T-cell (primary cell): ENCODE data around the gene ANKS1A. TPM values are rescaled to one million over a fixed set of nuclear protein-coding genes. Genes with fewer than 3 reads are reported as not detected.

ENCODE experiments used
- ATAC-seq, 4 experiments: fragments of 200-7000 bp in 3 of 4; fragments of 150-1000 bp in 1 of 4; cut with Tn5 transposase; replicated peaks in 1 of 4; 1 replicate in 3 of 4; 2 replicates in 1 of 4; pipeline ENCODE4 v1.10.0; 2021; ENCODE audit warnings: moderate library complexity in 3 of 4, mild to moderate bottlenecking in 2 of 4, moderate number of reproducible peaks in 1 of 4
- CTCF ChIA-PET, 2 donors: fragments of 300-600 bp; sonication (Branson Sonifier 250); formaldehyde crosslinking; loops; one replicate each; lab custom pipeline; 2022; ENCODE audit warnings: antibody characterized with exemption in 2 of 2; lab: Charles Lee
- POLR2A ChIA-PET, 2 donors: fragments of 300-600 bp; sonication (Branson Sonifier 250); formaldehyde crosslinking; loops; one replicate each; lab custom pipeline; 2022; ENCODE audit warnings: antibody characterized with exemption in 2 of 2; lab: Charles Lee
- DNase-seq, 35 experiments: peaks; one replicate each; pipeline versions ENCODE4 v3.0.0 to v3.0.0-alpha.2; 2013 to 2023
- H3K27ac ChIP-seq: one replicate; pipeline ENCODE4 v1.5.1; 2013; ENCODE audit warnings: low read length
- H3K27me3 ChIP-seq, 2 experiments: replicated peaks in 1 of 2; 1 replicate in 1 of 2; 2 replicates in 1 of 2; pipeline versions ENCODE4 v1.6.1 to v1.7.0; 2013; ENCODE audit warnings: low read length in 1 of 2, mixed read lengths in 1 of 2; ENCODE audit not compliant: control insufficient read depth in 2 of 2, insufficient read depth in 2 of 2; ENCODE audit errors: extremely low read depth in 1 of 2
- H3K36me3 ChIP-seq, 2 donors: 1 replicate in 1 of 2; 2 replicates in 1 of 2; pipeline versions ENCODE4 v1.6.1 to v1.7.0; 2013; ENCODE audit warnings: low read length in 1 of 2; ENCODE audit not compliant: control insufficient read depth in 2 of 2, insufficient read depth in 1 of 2; ENCODE audit errors: extremely low read depth in 1 of 2
- H3K4me1 ChIP-seq, 2 experiments: 1 replicate in 1 of 2; 2 replicates in 1 of 2; pipeline versions ENCODE4 v1.6.1 to v1.7.0; 2013; ENCODE audit warnings: low read length in 2 of 2, mixed read lengths in 1 of 2; ENCODE audit not compliant: insufficient read depth in 2 of 2, control insufficient read depth in 1 of 2; ENCODE audit errors: extremely low read depth in 1 of 2
- H3K4me3 ChIP-seq, 2 donors: 1 replicate in 1 of 2; 2 replicates in 1 of 2; pipeline versions ENCODE4 v1.5.1 to v1.7.0; 2013; ENCODE audit warnings: mild to moderate bottlenecking in 2 of 2, low read length in 1 of 2, moderate library complexity in 1 of 2; ENCODE audit not compliant: control insufficient read depth in 1 of 2; ENCODE audit errors: extremely low read depth in 1 of 2
- H3K9me3 ChIP-seq: 2 replicates; pipeline ENCODE4 v1.7.0; 2013
- H3K27ac Mint-ChIP-seq, 2 donors: one replicate each; pipeline ENCODE4 v1.8.0; 2020 to 2021; ENCODE audit warnings: mild to moderate bottlenecking in 2 of 2, mixed read lengths in 2 of 2
- H3K27me3 Mint-ChIP-seq, 2 donors: one replicate each; pipeline ENCODE4 v1.8.0; 2021 to 2022; ENCODE audit warnings: mixed read lengths in 2 of 2
- H3K36me3 Mint-ChIP-seq: one replicate; pipeline ENCODE4 v1.8.0; 2021; ENCODE audit warnings: mixed read lengths
- H3K4me1 Mint-ChIP-seq, 3 donors: one replicate each; pipeline ENCODE4 v1.8.0; 2020 to 2022; ENCODE audit warnings: mixed read lengths in 3 of 3, mild to moderate bottlenecking in 1 of 3
- H3K4me3 Mint-ChIP-seq, 3 donors: one replicate each; pipeline ENCODE4 v1.8.0; 2020 to 2022; ENCODE audit warnings: mild to moderate bottlenecking in 3 of 3, mixed read lengths in 3 of 3, moderate library complexity in 3 of 3
- H3K9me3 Mint-ChIP-seq, 3 donors: one replicate each; pipeline ENCODE4 v1.8.0; 2020 to 2022; ENCODE audit warnings: mixed read lengths in 3 of 3
- WGBS: methylation state at CpG from one replicate; pipeline ENCODE4 v1.1.5; 2013; ENCODE audit warnings: missing lambda C conversion rate; ENCODE audit not compliant: insufficient coverage; 5-methylcytosine and 5-hydroxymethylcytosine counted together
- total RNA-seq, 35 experiments: library from RNA in 6 of 35; stranded (reverse) in 6 of 35; fragments of 120-200 nt in 1 of 35; gene quantifications; one replicate each; pipeline versions ENCODE4 v1.2.1 to v1.2.4 and lab custom pipeline; 2013 to 2026

The ANKS1A gene
- total RNA-seq, 5 donors from 2014 or later (not counting 1 experiment from before 2014, with no cell fraction given): 11.1 to 14.4 (median 11.7) TPM

GRCh38 chr6:34855463-34855862 lies 33.6 kb upstream of the ANKS1A start:
- no peak for ATAC-seq
- 87% methylated on average over 3 of the region's 7 CpGs for WGBS

GRCh38 chr6:34858681-34859080 lies 30.4 kb upstream of the ANKS1A start:
- Histone ChIP-seq H3K27ac (no peak overlapping the region), H3K4me3 (no peak overlapping the region), H3K9me3 (no peaks in the 10 kb centered on the region), H3K27me3 (no peaks in the 10 kb centered on the region), H3K4me1 (no peaks in the 10 kb centered on the region), H3K36me3 (peaks cover 8 to 55% of the 10 kb centered on the region in 2 donors)
- CTCF ChIA-PET: no interaction called here
- Mint-ChIP-seq H3K36me3 (peaks cover 52% of the 10 kb centered on the region), H3K9me3 (no peaks in the 10 kb centered on the region), H3K27me3 (no peaks in the 10 kb centered on the region), H3K4me1 (no peaks in the 10 kb centered on the region), H3K27ac (no peak overlapping the region), H3K4me3 (no peak overlapping the region)
- POLR2A ChIA-PET: interaction anchor here in 1 of 2 donors (1.1 kb wide), 1 partner anchor 121 kb away, joined by 3 read pairs; no protein-coding TSS in a partner anchor
- ATAC-seq: no peak
- 97% methylated on average over 6 of the region's 7 CpGs for WGBS
- no peak for DNase-seq

More at GRCh38 chr6:34855463-34855862, 33.6 kb upstream of the ANKS1A start:
- POLR2A ChIA-PET: no interaction called here
- Mint-ChIP-seq H3K27me3 (no peaks in the 10 kb centered on the region), H3K27ac (no peak overlapping the region), H3K36me3 (peaks cover 65% of the 10 kb centered on the region), H3K4me3 (no peak overlapping the region), H3K4me1 (no peaks in the 10 kb centered on the region), H3K9me3 (no peaks in the 10 kb centered on the region)
- no peaks in the 10 kb centered on the region for H3K9me3 ChIP-seq
- H3K27me3 ChIP-seq: no peaks in the 10 kb centered on the region
- peaks cover 8 to 53% of the 10 kb centered on the region in 2 donors for H3K36me3 ChIP-seq
- H3K27ac ChIP-seq: no peak overlapping the region
- DNase-seq: no peak
- H3K4me1 ChIP-seq: no peaks in the 10 kb centered on the region
- H3K4me3 ChIP-seq: no peak overlapping the region
- CTCF ChIA-PET: no interaction called here

DNA sequence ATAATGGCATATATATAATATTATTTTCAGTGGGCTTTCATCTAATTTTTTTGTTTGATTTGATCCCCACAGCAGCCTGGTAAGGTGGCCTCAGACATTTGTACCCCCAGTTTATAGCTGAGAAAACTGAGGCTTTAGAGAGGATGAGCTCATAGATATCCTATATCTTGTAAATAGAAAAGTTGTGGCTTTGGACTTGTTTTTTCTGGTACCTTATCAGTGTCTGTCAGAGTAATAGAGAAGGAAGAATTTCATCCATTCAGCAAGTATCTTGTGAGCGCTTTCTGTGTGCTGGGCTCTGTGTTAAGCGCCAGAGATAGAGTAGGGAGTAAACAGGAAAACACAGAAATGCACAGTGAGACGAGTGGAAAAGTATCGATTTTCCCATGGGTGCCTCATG lies 29.1 kb upstream of the ANKS1A start:
- H3K4me3 ChIP-seq: no peak overlapping the region
- WGBS: 96% methylated on average over 4 of the region's 4 CpGs
- Mint-ChIP-seq H3K36me3 (peaks cover 54% of the 10 kb centered on the region), H3K4me3 (no peak overlapping the region), H3K9me3 (no peaks in the 10 kb centered on the region), H3K27ac (no peak overlapping the region), H3K27me3 (no peaks in the 10 kb centered on the region), H3K4me1 (no peaks in the 10 kb centered on the region)
- no peaks in the 10 kb centered on the region for H3K9me3 ChIP-seq
- peaks cover 8 to 60% of the 10 kb centered on the region in 2 donors for H3K36me3 ChIP-seq
- no peaks in the 10 kb centered on the region for H3K4me1 ChIP-seq
- CTCF ChIA-PET: no interaction called here
- POLR2A ChIA-PET: interaction anchor here in 1 of 2 donors (1.1 kb wide), 1 partner anchor 120 kb away, joined by 3 read pairs; no protein-coding TSS in a partner anchor
- DNase-seq (no peak), ATAC-seq (no peak)
- H3K27ac ChIP-seq: no peak overlapping the region
- H3K27me3 ChIP-seq: no peaks in the 10 kb centered on the region

DNA sequence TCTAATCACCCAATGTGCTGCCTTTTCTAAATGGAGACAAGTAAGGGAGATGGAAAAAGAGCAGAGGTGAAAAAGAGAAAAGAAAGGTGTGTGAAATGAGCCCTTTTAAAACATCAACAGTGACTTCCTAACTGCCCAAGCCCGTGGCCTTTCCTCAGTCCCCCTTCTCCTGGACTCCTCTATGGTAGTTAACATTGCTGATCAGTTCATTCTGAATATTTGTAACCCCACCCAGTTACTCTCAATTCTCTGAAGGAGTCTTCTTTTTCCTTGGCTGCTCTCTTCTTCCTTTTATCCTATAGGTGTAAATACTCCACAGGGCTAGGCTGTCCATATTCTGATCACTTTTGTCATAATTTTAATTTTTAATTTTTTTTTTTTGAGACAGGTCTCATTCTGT lies 28.3 kb upstream of the ANKS1A start:
- CTCF ChIA-PET: no interaction called here
- no peaks in the 10 kb centered on the region for H3K9me3 ChIP-seq
- Mint-ChIP-seq H3K36me3 (peaks cover 54% of the 10 kb centered on the region), H3K4me3 (no peak overlapping the region), H3K27ac (no peak overlapping the region), H3K27me3 (no peaks in the 10 kb centered on the region), H3K9me3 (no peaks in the 10 kb centered on the region), H3K4me1 (no peaks in the 10 kb centered on the region)
- no peak overlapping the region for H3K4me3 ChIP-seq
- POLR2A ChIA-PET: no interaction called here
- no peak overlapping the region for H3K27ac ChIP-seq
- no peaks in the 10 kb centered on the region for H3K27me3 ChIP-seq
- no CpG with 5 or more reads among the region's 1 CpG for WGBS
- H3K36me3 ChIP-seq: peaks cover 8 to 56% of the 10 kb centered on the region in 2 donors
- DNase-seq (no peak), ATAC-seq (no peak)
- no peaks in the 10 kb centered on the region for H3K4me1 ChIP-seq

DNA sequence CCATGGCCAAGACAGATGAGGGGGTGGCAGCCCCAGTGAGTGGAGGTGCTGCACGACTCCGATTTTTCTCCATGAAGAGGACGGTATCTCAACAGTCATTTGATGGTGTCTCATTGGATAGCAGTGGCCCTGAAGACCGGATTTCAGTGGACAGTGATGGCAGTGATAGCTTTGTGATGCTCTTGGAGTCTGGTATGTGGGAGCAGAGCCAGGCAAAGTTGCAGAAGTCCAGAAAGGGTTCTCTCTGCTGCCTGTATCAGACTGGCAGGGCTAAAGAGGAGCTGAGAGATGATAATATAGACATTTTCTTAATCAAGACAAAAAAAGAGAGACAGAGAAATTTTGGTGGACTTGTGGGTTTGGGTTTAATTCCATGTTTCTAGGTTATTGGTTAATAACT lies 25.0 kb upstream of the ANKS1A start:
- CTCF ChIA-PET: interaction anchor here in 1 of 2 donors (0.6 kb wide), 1 partner anchor 10 kb away, joined by 4 read pairs; no protein-coding TSS in a partner anchor
- peaks cover 30% of the 10 kb centered on the region for H3K36me3 Mint-ChIP-seq

DNA sequence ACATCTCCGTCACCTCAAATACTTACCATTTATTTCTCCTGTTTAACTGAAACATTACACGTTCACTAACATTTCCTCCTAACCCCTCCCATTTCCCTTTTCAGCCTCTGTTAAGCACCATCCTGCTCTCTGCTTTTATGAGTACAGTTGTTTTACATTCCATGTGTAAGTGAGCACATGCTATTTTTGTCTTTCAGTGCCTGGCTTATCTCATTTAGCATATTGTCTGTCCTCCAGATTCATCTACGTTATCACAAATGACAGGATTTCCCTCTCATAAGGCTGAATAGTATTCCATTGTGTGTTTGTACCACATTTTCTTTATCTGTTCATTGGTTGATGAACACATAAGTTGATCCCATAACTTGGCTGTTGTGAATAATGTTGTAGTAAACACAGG lies 23.9 kb upstream of the ANKS1A start:
- no peak overlapping the region for H3K27ac Mint-ChIP-seq
- CTCF ChIA-PET: no interaction called here
- H3K4me1 Mint-ChIP-seq: no peaks in the 10 kb centered on the region
- H3K27me3 Mint-ChIP-seq: no peaks in the 10 kb centered on the region
- no peak overlapping the region for H3K4me3 Mint-ChIP-seq
- H3K27me3 ChIP-seq: no peaks in the 10 kb centered on the region
- ATAC-seq: no peak
- POLR2A ChIA-PET: interaction anchor here in 1 of 2 donors (0.5 kb wide), 1 partner anchor 17 kb away, joined by 9 read pairs; no protein-coding TSS in a partner anchor
- no peaks in the 10 kb centered on the region for H3K4me1 ChIP-seq
- WGBS: 100% methylated on average over 1 of the region's 3 CpGs
- no peaks in the 10 kb centered on the region for H3K9me3 ChIP-seq
- peaks cover 26% of the 10 kb centered on the region for H3K36me3 Mint-ChIP-seq
- no peak overlapping the region for H3K27ac ChIP-seq
- H3K36me3 ChIP-seq: peaks cover 4 to 24% of the 10 kb centered on the region in 2 donors
- DNase-seq: no peak
- no peaks in the 10 kb centered on the region for H3K9me3 Mint-ChIP-seq
- H3K4me3 ChIP-seq: no peak overlapping the region

More for the DNA sequence above, 25.0 kb upstream of the ANKS1A start:
- Mint-ChIP-seq H3K27me3 (no peaks in the 10 kb centered on the region), H3K27ac (no peak overlapping the region), H3K4me1 (no peaks in the 10 kb centered on the region), H3K4me3 (no peak overlapping the region), H3K9me3 (no peaks in the 10 kb centered on the region)
- POLR2A ChIA-PET: no interaction called here
- Histone ChIP-seq H3K36me3 (peaks cover 4 to 34% of the 10 kb centered on the region in 2 donors), H3K9me3 (no peaks in the 10 kb centered on the region), H3K27ac (no peak overlapping the region), H3K27me3 (no peaks in the 10 kb centered on the region), H3K4me3 (no peak overlapping the region), H3K4me1 (no peaks in the 10 kb centered on the region)
- DNase-seq (no peak), ATAC-seq (no peak)
- 86% methylated on average over 4 of the region's 4 CpGs for WGBS
